Measurements from ENCODE around the gene LRRK1.

- TF ChIP-seq CTCF (IDR thresholded peaks at IDR 0.05) (no peak), POLR2AphosphoS5 (IDR thresholded peaks at IDR 0.05) (no peak)
Observed at GRCh38 chr15:100901296-100901695, 17.9 kb upstream of the LRRK1 start.

All from prostate gland (tissue), 2 donors.